Tibial artery (tissue), 4 donors: ENCODE measurements around the gene PGGHG.
"Not testable (repeated sequence)": the region's sequence is repeated elsewhere in the genome, so short reads cannot be mapped to it uniquely, and the experiment has no call there.

ENCODE experiments used
- DNase-seq, 2 donors: peaks; one replicate each; pipeline ENCODE4 v3.0.0-alpha.2; 2019
- H3K27ac ChIP-seq, 2 donors: fragments of 200-600 bp; sonication (generic) in 1 of 2; 1 replicate in 1 of 2; 2 replicates in 1 of 2; pipeline ENCODE4 v1.5.1; 2018 to 2019; ENCODE audit warnings: mild to moderate bottlenecking in 1 of 2
- H3K27me3 ChIP-seq, 2 donors: fragments of 200-600 bp; sonication (generic) in 1 of 2; one replicate each; pipeline versions ENCODE4 v1.5.1 to v1.6.0; 2016 to 2019
- H3K36me3 ChIP-seq, 3 donors: fragments of 200-600 bp; sonication (generic) in 2 of 3; one replicate each; pipeline ENCODE4 v1.5.1; 2016 to 2019; ENCODE audit warnings: mild to moderate bottlenecking in 2 of 3
- H3K4me1 ChIP-seq, 4 donors: fragments of 200-600 bp; sonication (generic) in 2 of 4; 1 replicate in 3 of 4; 2 replicates in 1 of 4; pipeline ENCODE4 v1.5.1; 2016 to 2019
- H3K4me3 ChIP-seq, 2 donors: fragments of 200-600 bp; sonication (generic) in 1 of 2; 1 replicate in 1 of 2; 2 replicates in 1 of 2; pipeline ENCODE4 v1.5.1; 2018 to 2019; ENCODE audit warnings: mild to moderate bottlenecking in 2 of 2
- H3K9me3 ChIP-seq, 3 donors: fragments of 200-600 bp; sonication (generic) in 1 of 3; one replicate each; pipeline ENCODE4 v1.5.1; 2016 to 2019
- CTCF ChIP-seq, 2 experiments: fragments of 200-600 bp in 1 of 2; fragments of 450-650 bp in 1 of 2; IDR thresholded peaks; one replicate each; pipeline ENCODE4 v1.5.1; 2017 to 2019; ENCODE audit warnings: antibody characterized with exemption in 2 of 2, mild to moderate bottlenecking in 1 of 2, moderate library complexity in 1 of 2
- intact Hi-C: fragments of 100-400 bp; cut with DNase I; formaldehyde crosslinking; loops from one replicate; pipeline ENCODE4 v1.15.0; 2023; ENCODE audit warnings: low total_unique reads

The PGGHG gene

GRCh38 chr11:324156-324555, 35.2 kb downstream of the PGGHG start:
- DNase-seq: peak in 1 of 2 donors; percentile 44
- no peaks in the 10 kb centered on the region for H3K36me3 ChIP-seq
- H3K4me3 ChIP-seq: no peak overlapping the region
- no peaks in the 10 kb centered on the region for H3K9me3 ChIP-seq
- peaks cover 8 to 40% (median 24%) of the 10 kb centered on the region in 4 donors for H3K4me1 ChIP-seq
- intact Hi-C loops: loop anchor here (2.0 kb wide), 1 partner anchor 31 kb away; no protein-coding TSS in a partner anchor
- H3K27ac ChIP-seq: peak overlapping the region; percentile 65 to 77
- no peak for TF ChIP-seq CTCF (IDR thresholded peaks at IDR 0.05)
- H3K27me3 ChIP-seq: no peaks in the 10 kb centered on the region

DNA sequence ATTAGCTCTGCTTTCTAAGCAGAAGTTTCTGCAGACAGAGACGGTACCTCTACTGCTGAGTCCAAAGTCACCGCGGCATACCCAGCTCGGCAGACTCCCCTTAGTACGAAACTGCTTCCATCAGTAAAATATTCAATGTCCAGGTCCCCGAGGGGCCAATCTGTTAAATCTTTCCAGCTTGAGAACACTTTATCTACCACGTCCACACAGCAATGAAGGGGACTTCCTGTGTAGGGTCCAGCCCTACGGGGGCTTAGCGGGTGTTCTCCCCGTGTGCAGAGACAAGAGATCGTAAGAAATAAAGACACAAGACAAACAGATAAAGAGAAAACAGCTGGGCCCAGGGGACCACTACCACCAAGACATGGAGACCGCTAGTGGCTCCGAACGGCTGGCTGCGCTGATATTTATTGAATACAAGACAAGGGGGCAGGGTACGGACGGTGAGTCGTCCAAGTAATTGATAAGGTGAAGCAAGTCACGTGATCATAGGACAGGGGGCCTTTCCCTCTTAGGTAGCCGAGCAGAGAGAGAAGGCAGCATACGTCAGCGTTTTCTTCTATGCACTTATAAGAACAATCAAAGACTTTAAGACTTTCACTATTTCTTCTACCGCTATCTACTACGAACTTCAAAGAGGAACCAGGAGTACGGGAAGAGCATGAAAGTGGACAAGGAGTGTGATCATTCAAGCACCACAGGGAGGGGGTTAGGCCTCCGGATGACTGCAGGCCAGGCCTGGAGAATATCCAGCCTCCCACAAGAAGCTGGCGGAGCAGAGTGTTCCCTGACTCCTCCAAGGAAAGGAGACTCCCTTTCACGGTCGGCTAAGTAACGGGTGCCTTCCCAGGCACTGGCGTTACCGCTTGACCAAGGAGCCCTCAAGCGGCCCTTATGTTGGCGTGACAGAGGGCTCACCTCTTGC, 35.9 kb downstream of the PGGHG start:
- H3K36me3 ChIP-seq, H3K4me3 ChIP-seq, H3K9me3 ChIP-seq, H3K27me3 ChIP-seq: not testable (repeated sequence)
- Histone ChIP-seq H3K27ac (peak overlapping the region; percentile 65 to 77), H3K4me1 (peaks cover 8 to 40% (median 24%) of the 10 kb centered on the region in 4 donors)
- intact Hi-C loops: loop anchor here (2.0 kb wide), 1 partner anchor 30 kb away; no protein-coding TSS in a partner anchor
- DNase-seq: peak; percentile 70 to 86

GRCh38 chr11:325796-326591, 37.1 kb downstream of the PGGHG start:
- H3K9me3 ChIP-seq: no peaks in the 10 kb centered on the region
- no peaks in the 10 kb centered on the region for H3K27me3 ChIP-seq
- peak overlapping the region; percentile 65 to 68 for H3K27ac ChIP-seq
- H3K36me3 ChIP-seq: no peaks in the 10 kb centered on the region
- DNase-seq: peak in 1 of 2 donors; percentile 61
- H3K4me3 ChIP-seq: no peak overlapping the region
- no peak for TF ChIP-seq CTCF (IDR thresholded peaks at IDR 0.05)
- intact Hi-C loops: loop anchor here (2.0 kb wide), 1 partner anchor 29 kb away; no protein-coding TSS in a partner anchor
- H3K4me1 ChIP-seq: peaks cover 8 to 38% (median 24%) of the 10 kb centered on the region in 4 donors

DNA sequence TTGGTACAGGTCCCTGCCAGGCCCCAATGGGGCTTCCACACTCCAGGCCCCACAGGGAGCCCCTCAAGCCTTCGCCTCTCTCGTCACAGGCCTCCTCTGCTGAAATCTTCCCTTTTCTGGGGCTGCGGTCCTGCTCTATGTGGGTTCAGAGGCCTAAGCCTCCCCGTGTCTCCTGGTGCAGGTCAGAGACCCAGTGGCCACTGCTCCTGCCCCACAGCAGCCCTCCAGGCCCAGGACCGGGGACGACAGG, 37.6 kb downstream of the PGGHG start:
- DNase-seq: no peak
- Histone ChIP-seq H3K4me1 (peaks cover 8 to 37% (median 24%) of the 10 kb centered on the region in 4 donors), H3K9me3 (no peaks in the 10 kb centered on the region), H3K36me3 (no peaks in the 10 kb centered on the region), H3K27me3 (no peaks in the 10 kb centered on the region), H3K27ac (peak overlapping the region; percentile 65 to 68), H3K4me3 (no peak overlapping the region)
- TF ChIP-seq CTCF (IDR thresholded peaks at IDR 0.05): no peak
- intact Hi-C loops: no loop called here

- Histone ChIP-seq H3K4me1 (peaks cover 8 to 37% (median 24%) of the 10 kb centered on the region in 4 donors), H3K9me3 (no peaks in the 10 kb centered on the region), H3K27ac (peak overlapping the region; percentile 65 to 68), H3K4me3 (peak overlapping the region in 1 of 2 donors; percentile 12), H3K27me3 (no peaks in the 10 kb centered on the region), H3K36me3 (no peaks in the 10 kb centered on the region)
- intact Hi-C loops: no loop called here
- peak; percentile 90 for DNase-seq
- no peak for TF ChIP-seq CTCF (IDR thresholded peaks at IDR 0.05)
These were observed 38.1 kb downstream of the PGGHG start for GRCh38 chr11:326842-327580.
